HCT116 (cell line): ENCODE results near the gene COL7A1.

Source experiments
- CTCF ChIP-seq, 3 experiments: fragments of 200-600 bp in 1 of 3; sonication (generic) in 1 of 3; IDR thresholded peaks in 2 of 3; conservative IDR thresholded peaks in 1 of 3; 2 replicates each; pipeline ENCODE4 v1.5.1; 2012 to 2017; ENCODE audit warnings: low read depth in 2 of 3, low read length in 2 of 3, antibody characterized with exemption in 1 of 3, borderline replicate concordance in 1 of 3, control low read depth in 1 of 3, mild to moderate bottlenecking in 1 of 3, mixed read lengths in 1 of 3, mixed run types in 1 of 3, moderate library complexity in 1 of 3; ENCODE audit not compliant: insufficient read depth in 1 of 3
- EZH2 ChIP-seq: fragments of 200-600 bp; sonication (generic); IDR thresholded peaks from 2 replicates; pipeline ENCODE4 v1.6.1; 2017; ENCODE audit warnings: antibody characterized with exemption, mixed run types
- EZH2phosphoT487 ChIP-seq: fragments of 200-600 bp; IDR thresholded peaks from 2 replicates; pipeline ENCODE4 v1.6.1; 2018; ENCODE audit warnings: antibody characterized with exemption, borderline replicate concordance
- JUND ChIP-seq: IDR thresholded peaks from 2 replicates; pipeline ENCODE4 v1.6.1; 2012
- POLR2A ChIP-seq: IDR thresholded peaks from 2 replicates; pipeline ENCODE4 v1.7.0; 2011; ENCODE audit warnings: borderline replicate concordance; ENCODE audit not compliant: insufficient read depth, insufficient read length; ENCODE audit errors: extremely low read depth
- POLR2AphosphoS5 ChIP-seq: IDR thresholded peaks from 2 replicates; pipeline ENCODE4 v1.6.1; 2011; ENCODE audit warnings: mild to moderate bottlenecking, low read depth, low read length, moderate library complexity
- RAD21 ChIP-seq: IDR thresholded peaks from 2 replicates; pipeline ENCODE4 v1.6.1; 2012; ENCODE audit warnings: low read depth, mild to moderate bottlenecking
- SIN3A ChIP-seq: IDR thresholded peaks from 2 replicates; pipeline ENCODE4 v1.6.1; 2012; ENCODE audit warnings: low read depth
- SRF ChIP-seq: IDR thresholded peaks from 2 replicates; pipeline ENCODE4 v1.6.1; 2012; ENCODE audit warnings: low read depth
- TCF7L2 ChIP-seq: IDR thresholded peaks from 2 replicates; pipeline ENCODE4 v1.7.0; 2011; ENCODE audit warnings: borderline replicate concordance, inconsistent platforms; ENCODE audit not compliant: insufficient read depth, insufficient read length; ENCODE audit errors: extremely low read depth

- TF ChIP-seq SRF: no peak
- no peak for TF ChIP-seq SIN3A
- no peak for TF ChIP-seq CTCF (IDR thresholded peaks at IDR 0.05 in 2 of 3, conservative IDR thresholded peaks at IDR 0.05 in 1 of 3; ENCODE audit: borderline replicate concordance in 1 of 3, insufficient read depth in 1 of 3, low read depth in 2 of 3, low read length in 2 of 3)
- no peak for TF ChIP-seq EZH2
- no peak for TF ChIP-seq POLR2A
- no peak for TF ChIP-seq POLR2AphosphoS5
- TF ChIP-seq JUND: no peak
- no peak for TF ChIP-seq EZH2phosphoT487
- no peak for TF ChIP-seq RAD21
- no peak for TF ChIP-seq TCF7L2
These were observed 23.2 kb downstream of the COL7A1 start for GRCh38 chr3:48571938-48572337.
